ENCODE data around the gene FAM219B. TPM values are rescaled to one million over a fixed set of nuclear protein-coding genes. Genes with fewer than 3 reads are reported as not detected.
A peak's percentile ranks its signal among the peaks of the same experiment; 100 is the strongest.

The FAM219B gene
- total and polyA plus RNA-seq, 10 of the 15 experiments (the other 5 are each of a cell fraction or from before 2014, with no cell fraction given), result 7.6 to 53.2 (median 29.4) TPM

DNA sequence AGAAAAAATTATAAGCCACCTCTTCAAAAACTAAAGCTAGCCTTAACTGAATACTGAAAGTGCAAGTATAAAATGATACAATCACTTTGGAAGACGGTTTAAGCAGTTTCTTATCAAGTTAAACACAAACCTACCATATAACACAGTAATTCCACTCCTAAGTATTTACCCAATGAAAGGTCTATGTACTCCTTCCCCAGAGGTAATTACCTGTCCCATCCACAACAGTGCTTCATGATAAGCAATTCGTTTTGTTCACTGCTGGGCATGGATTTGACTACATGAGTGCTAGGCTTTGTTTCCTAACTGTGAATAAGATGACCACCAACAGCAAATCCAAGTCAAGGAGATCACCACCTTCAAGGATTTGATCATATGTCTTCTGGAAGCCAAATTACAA lies 26.9 kb upstream of the FAM219B start (continued):
- TF ChIP-seq, protein P1, sequence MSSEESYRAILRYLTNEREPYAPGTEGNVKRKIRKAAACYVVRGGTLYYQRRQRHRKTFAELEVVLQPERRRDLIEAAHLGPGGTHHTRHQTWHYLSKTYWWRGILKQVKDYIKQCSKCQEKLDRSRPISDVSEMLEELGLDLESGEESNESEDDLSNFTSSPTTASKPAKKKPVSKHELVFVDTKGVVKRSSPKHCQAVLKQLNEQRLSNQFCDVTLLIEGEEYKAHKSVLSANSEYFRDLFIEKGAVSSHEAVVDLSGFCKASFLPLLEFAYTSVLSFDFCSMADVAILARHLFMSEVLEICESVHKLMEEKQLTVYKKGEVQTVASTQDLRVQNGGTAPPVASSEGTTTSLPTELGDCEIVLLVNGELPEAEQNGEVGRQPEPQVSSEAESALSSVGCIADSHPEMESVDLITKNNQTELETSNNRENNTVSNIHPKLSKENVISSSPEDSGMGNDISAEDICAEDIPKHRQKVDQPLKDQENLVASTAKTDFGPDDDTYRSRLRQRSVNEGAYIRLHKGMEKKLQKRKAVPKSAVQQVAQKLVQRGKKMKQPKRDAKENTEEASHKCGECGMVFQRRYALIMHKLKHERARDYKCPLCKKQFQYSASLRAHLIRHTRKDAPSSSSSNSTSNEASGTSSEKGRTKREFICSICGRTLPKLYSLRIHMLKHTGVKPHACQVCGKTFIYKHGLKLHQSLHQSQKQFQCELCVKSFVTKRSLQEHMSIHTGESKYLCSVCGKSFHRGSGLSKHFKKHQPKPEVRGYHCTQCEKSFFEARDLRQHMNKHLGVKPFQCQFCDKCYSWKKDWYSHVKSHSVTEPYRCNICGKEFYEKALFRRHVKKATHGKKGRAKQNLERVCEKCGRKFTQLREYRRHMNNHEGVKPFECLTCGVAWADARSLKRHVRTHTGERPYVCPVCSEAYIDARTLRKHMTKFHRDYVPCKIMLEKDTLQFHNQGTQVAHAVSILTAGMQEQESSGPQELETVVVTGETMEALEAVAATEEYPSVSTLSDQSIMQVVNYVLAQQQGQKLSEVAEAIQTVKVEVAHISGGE (CRISPR knock-in tag; IDR thresholded peaks at IDR 0.05), result no peak
- TF ChIP-seq RFX5 (IDR thresholded peaks at IDR 0.05; ENCODE audit: low read depth, low read length), result no peak

DNA sequence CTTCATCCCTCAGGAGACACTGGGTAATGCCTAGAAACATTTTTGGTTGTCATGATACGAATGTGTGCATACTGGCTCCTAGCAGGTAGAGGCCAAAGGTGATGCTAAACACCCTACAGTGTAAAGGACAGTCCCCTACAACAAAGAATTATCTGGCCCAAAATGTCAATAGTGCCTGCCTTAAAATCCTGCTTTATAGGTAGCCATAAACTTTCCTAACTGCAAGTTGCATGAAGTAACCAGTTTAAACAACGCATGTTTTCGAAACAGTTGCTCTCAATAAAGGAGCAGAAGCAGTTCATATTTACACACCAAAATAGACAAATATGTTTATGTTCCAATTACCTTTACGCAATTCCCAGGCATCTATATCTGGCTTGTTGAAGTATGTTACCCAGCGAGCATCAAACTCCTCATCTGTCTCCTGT lies 22.1 kb upstream of the FAM219B start:
- Histone ChIP-seq H4K20me1 (ENCODE audit: control insufficient read depth, insufficient read depth) (no peaks in the 10 kb centered on the region), H3K9me3 (replicated peaks; ENCODE audit: control insufficient read depth, insufficient read depth, low read length) (no peaks in the 10 kb centered on the region), H3K4me1 (ENCODE audit: control insufficient read depth, insufficient read depth, low read length) (peaks cover 12% of the 10 kb centered on the region), H3K79me2 (ENCODE audit: control insufficient read depth, insufficient read depth, low read length) (peaks cover 40% of the 10 kb centered on the region), H3K36me3 (ENCODE audit: control insufficient read depth in 2 of 2, insufficient read depth in 2 of 2, low read length in 1 of 2) (peaks cover 3 to 29% of the 10 kb centered on the region in 2 experiments), H3K27me3 (replicated peaks in 1 of 2; ENCODE audit: control insufficient read depth in 2 of 2, insufficient read depth in 2 of 2, low read length in 1 of 2) (no peaks in the 10 kb centered on the region), H3K4me3 (no peak overlapping the region), H3K27ac (ENCODE audit: control insufficient read depth, insufficient read depth) (no peak overlapping the region), H3K9ac (ENCODE audit: control insufficient read depth, insufficient read depth, low read length) (no peak overlapping the region), H2AFZ (ENCODE audit: control insufficient read depth, low read depth, low read length) (no peak overlapping the region), H3K4me2 (ENCODE audit: control insufficient read depth, insufficient read depth) (no peak overlapping the region)
- DNase-seq (ENCODE audit: low read depth, low spot score) (no peak), ATAC-seq (no peak), FAIRE-seq (no peak)
- BruUV-seq (replicated peaks), result TSS peak; percentile 30
- POLR2A ChIA-PET, result no interaction called here
- 91% methylated on average over 5 of the region's 5 CpGs for WGBS (ENCODE audit: insufficient coverage, insufficient replicate concordance, low lambda C conversion rate, missing lambda C conversion rate)
- RAD21 ChIA-PET (ENCODE audit: unreplicated experiment), result no interaction called here
- TF ChIP-seq WRNIP1 (IDR thresholded peaks at IDR 0.05; ENCODE audit: borderline replicate concordance, low read depth, low read length) (no peak), NRF1 (conservative IDR thresholded peaks at IDR 0.05; ENCODE audit: low read depth, low read length) (no peak), MEF2B (IDR thresholded peaks at IDR 0.05; ENCODE audit: partially characterized antibody, poor library complexity, severe bottlenecking) (no peak), NFXL1 (IDR thresholded peaks at IDR 0.05; ENCODE audit: borderline replicate concordance) (no peak), ZZZ3 (IDR thresholded peaks at IDR 0.05; ENCODE audit: control insufficient read depth, insufficient read length, low read depth) (no peak), BCL11A (IDR thresholded peaks at IDR 0.05; ENCODE audit: low read depth, low read length) (no peak), GATAD2B (conservative IDR thresholded peaks at IDR 0.05; ENCODE audit: low read depth) (no peak), MTA2 (IDR thresholded peaks at IDR 0.05; ENCODE audit: low read depth) (no peak), KDM1A (IDR thresholded peaks at IDR 0.05; ENCODE audit: borderline replicate concordance) (no peak), ZNF622 (IDR thresholded peaks at IDR 0.05) (no peak), PAX5 (IDR thresholded peaks at IDR 0.05; ENCODE audit: borderline replicate concordance, low read depth, low read length) (no peak)
- TF ChIP-seq, protein P2, sequence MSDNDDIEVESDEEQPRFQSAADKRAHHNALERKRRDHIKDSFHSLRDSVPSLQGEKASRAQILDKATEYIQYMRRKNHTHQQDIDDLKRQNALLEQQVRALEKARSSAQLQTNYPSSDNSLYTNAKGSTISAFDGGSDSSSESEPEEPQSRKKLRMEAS (IDR thresholded peaks at IDR 0.05; ENCODE audit: low read depth, low read length), result no peak
- TF ChIP-seq, protein P1 (CRISPR knock-in tag; IDR thresholded peaks at IDR 0.05), result no peak
- TF ChIP-seq, protein P3, sequence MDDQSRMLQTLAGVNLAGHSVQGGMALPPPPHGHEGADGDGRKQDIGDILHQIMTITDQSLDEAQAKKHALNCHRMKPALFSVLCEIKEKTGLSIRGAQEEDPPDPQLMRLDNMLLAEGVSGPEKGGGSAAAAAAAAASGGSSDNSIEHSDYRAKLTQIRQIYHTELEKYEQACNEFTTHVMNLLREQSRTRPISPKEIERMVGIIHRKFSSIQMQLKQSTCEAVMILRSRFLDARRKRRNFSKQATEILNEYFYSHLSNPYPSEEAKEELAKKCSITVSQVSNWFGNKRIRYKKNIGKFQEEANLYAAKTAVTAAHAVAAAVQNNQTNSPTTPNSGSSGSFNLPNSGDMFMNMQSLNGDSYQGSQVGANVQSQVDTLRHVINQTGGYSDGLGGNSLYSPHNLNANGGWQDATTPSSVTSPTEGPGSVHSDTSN (IDR thresholded peaks at IDR 0.05; ENCODE audit: insufficient replicate concordance, low read depth, low read length), result no peak
- in situ Hi-C loops (cut with MboI), result no loop called here
- intact Hi-C loops (cut with micrococcal nuclease; ENCODE audit: unreplicated experiment), result no loop called here
- CTCF ChIA-PET, result no interaction called here
- SMC1A ChIA-PET (ENCODE audit: uncharacterized antibody, unreplicated experiment), result no interaction called here

All from GM12878 (cell line).